HG03521 (cell line): ENCODE data around the gene TLN1.

Experiments used
- ATAC-seq: cut with Tn5 transposase; IDR thresholded peaks from one replicate; pipeline ENCODE4 v1.9.1; 2021; ENCODE audit warnings: mild to moderate bottlenecking, moderate library complexity; ENCODE audit not compliant: unreplicated experiment

TLN1 gene, protein sequence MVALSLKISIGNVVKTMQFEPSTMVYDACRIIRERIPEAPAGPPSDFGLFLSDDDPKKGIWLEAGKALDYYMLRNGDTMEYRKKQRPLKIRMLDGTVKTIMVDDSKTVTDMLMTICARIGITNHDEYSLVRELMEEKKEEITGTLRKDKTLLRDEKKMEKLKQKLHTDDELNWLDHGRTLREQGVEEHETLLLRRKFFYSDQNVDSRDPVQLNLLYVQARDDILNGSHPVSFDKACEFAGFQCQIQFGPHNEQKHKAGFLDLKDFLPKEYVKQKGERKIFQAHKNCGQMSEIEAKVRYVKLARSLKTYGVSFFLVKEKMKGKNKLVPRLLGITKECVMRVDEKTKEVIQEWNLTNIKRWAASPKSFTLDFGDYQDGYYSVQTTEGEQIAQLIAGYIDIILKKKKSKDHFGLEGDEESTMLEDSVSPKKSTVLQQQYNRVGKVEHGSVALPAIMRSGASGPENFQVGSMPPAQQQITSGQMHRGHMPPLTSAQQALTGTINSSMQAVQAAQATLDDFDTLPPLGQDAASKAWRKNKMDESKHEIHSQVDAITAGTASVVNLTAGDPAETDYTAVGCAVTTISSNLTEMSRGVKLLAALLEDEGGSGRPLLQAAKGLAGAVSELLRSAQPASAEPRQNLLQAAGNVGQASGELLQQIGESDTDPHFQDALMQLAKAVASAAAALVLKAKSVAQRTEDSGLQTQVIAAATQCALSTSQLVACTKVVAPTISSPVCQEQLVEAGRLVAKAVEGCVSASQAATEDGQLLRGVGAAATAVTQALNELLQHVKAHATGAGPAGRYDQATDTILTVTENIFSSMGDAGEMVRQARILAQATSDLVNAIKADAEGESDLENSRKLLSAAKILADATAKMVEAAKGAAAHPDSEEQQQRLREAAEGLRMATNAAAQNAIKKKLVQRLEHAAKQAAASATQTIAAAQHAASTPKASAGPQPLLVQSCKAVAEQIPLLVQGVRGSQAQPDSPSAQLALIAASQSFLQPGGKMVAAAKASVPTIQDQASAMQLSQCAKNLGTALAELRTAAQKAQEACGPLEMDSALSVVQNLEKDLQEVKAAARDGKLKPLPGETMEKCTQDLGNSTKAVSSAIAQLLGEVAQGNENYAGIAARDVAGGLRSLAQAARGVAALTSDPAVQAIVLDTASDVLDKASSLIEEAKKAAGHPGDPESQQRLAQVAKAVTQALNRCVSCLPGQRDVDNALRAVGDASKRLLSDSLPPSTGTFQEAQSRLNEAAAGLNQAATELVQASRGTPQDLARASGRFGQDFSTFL (N-terminal part only)

DNA sequence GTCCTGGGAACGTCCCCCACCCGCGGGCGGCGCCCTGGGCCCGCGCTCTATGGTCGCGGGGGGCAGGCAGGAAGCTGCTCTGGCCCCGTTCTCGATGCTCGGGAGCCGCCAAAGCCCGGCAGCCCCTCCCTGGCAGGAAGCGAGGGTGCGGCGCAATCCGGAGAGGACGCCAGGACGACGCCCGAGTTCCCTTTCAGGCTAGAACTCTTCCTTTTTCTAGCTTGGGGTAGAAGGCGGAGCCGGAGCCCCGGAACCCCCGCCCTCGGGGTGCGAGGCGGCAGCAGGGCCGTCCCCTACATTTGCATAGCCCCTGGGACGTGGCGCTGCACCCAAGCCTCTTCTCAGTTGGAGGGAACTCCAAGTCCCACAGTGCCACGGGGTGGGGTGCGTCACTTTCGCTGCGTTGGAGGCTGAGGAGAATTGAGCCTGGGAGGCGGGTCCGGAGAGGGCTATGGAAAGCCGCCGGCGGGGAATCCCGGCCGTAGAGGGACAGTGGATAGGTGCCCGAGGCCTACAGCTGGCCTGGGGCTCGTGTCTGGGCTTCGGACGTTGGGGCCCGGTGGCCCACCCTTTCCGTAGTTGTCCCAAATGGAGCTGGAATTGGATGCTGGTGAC lies at the start of gene TLN1, which contains the start of gene CREB3:
TLN1 (minus strand) TSS at position 11 of the 615 bp plus-strand sequence. CDS start 6,501 bp downstream, outside the sequence.
CREB3 (plus strand) TSS at position 482 of the 615 bp plus-strand sequence; CDS start at position 589, 107 bp downstream.
- peak; percentile 74 for ATAC-seq

DNA sequence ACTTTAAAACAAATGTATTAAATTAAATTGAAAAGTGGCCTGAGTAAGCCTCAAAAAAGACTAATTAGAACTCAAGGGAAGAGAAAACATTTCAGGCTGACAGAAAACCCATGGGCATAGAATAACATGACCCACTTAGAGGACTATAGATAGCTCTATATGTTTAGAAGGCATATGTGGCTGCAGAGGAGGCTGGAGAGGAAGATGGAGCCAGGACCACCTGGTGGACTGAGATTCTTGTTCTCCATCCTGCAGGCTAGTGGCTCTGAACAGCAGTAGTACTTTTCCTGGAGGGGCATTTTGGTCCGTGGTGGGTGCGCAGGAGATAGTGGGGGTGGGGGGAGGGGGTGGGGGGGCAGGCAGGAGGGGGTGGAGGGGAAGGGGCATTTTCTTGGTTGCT lies 49.1 kb upstream of the TLN1 start:
- no peak for ATAC-seq

DNA sequence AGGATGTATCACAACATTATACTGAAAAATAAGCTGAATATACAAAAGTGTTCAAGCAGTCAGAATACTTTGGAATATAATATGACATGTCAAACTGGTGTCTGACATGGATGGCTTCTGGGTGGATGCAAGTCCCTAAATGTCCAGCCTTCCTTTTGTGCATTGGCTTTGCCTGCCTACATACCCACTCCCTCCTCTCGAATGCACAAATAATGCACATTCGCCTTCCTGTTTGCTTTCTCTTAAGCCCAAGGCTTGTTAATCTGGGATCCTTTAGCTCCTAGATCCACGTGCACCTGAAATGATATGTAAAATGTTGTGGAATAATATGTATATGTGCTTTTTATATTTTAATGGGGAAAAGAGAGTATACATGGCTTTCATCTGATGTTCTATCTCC lies 46.5 kb upstream of the TLN1 start:
- no peak for ATAC-seq

DNA sequence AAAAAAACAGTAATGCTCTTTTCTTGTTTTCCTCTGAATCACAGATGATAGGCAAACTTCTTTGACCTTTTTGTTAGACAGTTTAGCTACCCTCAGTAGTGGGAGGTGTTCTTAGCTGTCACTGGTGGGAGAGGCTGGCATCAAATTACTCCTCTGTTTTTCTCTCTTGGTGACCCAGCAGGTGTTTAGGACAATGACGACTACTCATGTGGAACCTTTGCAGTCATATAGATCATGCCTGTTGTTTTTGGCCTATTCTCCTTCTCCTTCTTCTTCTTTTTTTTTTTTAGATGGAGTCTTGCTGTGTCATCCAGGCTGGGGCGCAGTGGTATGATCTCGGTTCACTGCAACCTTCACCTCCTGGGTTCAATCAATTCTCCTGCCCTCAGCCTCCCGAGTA lies 44.0 kb upstream of the TLN1 start:
- no peak for ATAC-seq

DNA sequence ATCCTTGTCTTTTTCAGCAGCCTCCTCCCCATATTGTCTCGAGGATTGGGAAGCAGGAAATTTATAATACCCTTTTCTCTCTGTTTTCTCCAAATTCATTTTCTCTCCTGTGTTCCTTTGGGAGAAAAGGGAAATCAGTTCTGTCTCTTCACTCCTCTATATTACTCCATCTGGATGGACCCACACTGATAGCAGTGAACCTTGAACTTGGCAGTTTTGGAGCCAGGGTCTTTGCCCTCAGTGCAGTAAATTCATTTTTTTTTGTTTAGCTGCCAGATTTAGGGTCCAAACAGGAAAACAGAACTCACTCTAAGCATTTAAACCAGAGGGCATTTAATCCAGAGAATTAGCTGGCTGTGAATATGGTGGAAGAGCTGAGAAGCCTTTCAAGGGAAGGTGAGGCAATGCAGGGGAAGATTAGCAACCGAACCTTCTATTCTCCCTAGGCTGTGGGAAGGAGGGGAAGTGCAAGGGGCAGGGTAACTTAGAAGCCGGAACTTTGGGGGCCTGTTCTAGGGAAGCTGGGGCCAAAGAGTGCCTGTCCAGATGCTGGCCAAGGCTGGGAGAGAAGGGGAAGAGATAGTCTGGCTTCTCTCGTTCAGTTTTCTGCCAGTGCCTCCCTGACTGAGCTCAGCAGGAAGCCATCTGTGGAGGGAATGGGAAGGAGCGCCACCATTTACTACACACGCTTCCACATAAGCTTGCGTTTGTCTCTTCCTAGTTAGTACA lies 43.1 kb upstream of the TLN1 start:
- no peak for ATAC-seq

DNA sequence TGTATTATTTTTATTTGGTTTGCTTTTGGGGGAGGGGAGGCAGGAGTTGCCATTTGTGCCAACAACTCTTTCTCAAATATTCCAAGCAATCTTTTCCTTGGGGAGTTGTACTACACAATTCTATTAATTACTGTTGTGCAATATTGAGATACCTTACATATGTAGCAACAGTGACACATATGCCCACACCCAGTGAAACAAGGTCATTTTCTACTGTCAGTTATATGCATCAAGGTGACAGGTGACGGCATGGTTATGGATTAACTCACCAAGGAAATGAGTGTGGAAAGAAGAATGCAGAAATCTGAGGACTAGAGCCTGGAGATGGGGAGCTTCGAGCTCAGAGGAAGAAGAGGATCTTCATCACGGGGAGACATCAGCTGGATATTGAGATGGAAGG lies 39.9 kb upstream of the TLN1 start:
- ATAC-seq: no peak

DNA sequence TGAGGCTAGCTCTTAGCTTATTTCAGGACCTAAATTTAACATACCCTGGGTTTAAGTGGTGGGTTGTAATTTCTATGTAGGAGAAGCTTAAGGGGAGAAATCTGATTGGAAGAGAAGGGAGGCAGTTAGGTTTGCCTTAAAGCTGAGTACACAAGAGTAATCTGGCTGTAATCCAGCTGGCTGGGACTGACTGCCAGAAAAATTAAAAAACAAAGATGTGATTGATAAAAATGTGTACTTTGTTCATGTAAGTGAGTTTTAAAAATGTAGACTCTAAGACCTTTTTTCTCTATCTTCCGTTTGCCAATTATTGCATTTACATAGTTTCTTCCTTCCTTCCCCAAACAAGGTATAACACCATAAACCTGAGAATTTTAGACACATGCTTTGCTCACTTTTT lies 39.5 kb upstream of the TLN1 start:
- no peak for ATAC-seq

DNA sequence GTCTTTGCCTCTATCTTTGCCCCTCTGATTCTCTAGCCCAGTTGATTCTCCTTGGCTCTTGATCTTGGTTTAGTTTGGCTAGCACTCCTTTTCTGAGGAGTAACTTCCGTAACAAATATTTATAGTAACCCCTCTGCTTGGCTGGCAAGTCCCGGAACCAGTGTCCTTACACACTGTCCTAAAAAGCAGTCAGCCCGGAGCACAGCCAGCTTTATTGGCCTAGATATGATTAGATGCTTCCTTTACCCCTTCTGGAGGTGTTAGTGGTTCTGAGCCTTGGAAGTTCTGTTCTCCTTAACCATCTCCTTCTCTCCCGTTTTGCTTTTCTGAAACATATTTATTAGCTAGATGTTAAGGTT lies 39.1 kb upstream of the TLN1 start:
- no peak for ATAC-seq

DNA sequence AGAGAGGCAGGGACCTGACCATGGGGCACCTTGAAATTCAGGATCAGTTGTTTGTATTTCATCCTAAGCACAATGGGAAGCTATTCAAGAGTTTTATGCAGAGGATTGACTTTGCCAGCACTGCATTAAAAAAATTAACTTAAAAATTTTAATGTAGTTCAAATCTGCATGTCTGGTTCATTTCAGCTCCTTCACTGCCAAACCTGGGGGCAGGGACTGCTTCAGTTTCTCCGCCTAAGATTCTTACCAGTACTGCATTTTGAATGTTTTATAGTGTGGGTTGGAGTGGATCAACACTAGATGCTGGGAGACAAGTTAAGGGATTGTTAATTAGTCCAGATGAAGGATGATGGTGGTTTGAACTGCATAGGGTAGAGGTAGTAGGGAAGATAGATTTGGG lies 37.8 kb upstream of the TLN1 start:
- no peak for ATAC-seq

DNA sequence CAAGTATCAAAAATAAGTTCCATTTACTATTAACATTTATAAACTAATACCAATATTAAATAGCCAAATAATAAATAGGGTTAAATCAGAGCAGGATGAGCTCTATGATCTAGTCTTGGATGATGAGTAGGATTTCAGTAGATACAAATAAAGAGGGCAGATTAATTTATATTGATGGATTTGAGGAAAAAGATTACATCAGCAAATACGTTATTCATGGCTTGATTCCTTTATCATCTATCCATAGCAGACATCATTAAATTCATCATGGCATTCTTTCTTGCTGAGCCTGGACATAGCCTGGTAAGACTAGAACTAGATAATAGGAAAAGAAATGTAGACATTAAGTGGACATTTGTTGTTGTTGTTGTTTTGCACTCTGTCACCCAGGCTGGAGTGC lies 35.5 kb upstream of the TLN1 start:
- no peak for ATAC-seq

DNA sequence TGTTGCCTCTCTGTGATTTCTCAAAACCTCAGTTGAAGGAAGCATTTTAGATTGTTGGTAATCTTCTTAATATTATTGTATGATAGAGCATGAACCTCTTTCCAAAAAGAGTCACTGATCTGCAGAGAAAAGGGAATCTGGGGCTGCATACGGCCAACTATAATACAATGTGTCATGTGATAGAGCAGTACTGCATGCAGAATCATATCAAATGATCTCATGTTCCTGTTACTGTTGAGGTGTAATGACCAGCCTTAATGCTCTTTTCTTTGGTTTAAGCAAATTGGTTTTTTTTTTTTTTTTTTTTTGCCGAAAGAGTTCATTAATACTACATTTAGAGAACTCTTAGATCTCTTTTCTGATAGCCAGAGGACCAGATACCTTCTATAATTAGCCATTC lies 35.0 kb upstream of the TLN1 start:
- no peak for ATAC-seq

DNA sequence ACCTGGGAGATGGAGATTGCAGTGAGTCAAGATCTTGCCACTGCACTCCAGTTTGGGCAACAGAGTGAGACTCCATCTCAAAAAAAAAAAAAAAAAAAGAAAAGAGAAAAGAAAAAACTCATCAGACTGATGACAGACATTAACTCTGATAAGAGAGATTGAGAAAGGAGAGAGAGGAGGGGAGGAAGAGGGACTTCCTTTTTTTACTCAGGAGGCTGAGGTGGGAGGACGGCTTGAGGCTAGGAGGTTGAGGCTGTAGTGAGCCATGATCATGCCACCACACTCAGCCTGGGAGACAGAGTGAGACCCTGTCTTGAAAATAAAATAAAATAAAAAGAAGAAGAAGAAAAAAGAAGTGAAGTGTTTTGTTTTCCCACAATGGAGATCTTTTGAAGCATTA lies 31.8 kb upstream of the TLN1 start:
- no peak for ATAC-seq

DNA sequence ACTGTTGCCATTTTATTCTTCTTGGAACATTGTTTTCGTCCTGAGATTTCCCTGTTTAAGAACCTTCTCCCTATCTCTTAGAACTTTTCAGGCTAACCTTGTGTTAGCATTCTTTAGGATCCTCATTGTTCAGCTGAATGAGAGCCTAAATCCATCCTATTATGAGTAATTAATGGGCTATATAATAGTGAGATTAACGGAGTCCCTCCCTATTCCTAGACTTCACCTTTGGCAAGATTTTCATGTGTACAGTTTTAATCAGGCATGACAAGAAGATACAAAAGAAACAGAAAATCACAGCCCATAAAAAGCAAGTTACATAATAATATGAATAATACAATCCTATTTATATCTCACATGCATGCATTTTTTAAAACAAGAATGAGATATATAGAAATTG lies 31.2 kb upstream of the TLN1 start:
- ATAC-seq: no peak

DNA sequence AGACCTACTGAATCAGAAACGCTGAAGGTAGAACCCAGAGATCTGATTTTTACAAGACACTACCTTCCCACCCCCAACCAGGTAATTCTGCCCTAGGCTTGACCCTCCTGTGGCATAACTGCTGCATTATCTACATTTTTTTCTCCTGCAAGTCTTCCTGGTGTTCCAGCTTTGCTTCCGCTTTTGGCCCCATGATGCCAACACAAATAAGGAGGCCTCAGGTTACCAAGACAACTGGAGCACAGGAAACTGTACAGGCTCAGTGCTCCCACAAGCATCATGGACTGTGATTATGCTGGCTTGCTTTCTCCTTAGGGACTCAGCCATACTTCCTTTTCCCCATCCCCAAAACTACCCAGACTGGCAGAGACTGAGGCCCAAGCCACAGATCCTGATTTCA lies 28.7 kb upstream of the TLN1 start:
- ATAC-seq: no peak

DNA sequence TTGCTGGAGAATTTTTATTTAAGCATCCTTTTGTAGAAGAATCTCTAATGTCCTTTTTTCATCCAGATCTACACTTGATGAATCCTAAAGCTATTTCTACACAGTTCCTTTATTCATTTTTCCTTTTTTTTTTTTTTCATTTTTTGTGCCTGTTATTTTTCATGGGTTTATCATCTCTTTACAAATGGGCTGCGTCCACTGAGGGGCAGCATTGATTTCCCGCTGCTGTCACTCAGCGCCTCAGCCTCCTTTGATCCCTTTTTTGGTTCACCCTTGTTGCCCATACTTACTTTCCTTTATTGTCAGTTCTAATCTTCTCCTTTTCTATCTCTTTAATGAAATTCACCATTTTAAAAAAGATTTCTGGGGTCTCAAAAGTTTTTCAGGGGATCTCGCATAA lies 27.8 kb upstream of the TLN1 start:
- ATAC-seq: no peak

DNA sequence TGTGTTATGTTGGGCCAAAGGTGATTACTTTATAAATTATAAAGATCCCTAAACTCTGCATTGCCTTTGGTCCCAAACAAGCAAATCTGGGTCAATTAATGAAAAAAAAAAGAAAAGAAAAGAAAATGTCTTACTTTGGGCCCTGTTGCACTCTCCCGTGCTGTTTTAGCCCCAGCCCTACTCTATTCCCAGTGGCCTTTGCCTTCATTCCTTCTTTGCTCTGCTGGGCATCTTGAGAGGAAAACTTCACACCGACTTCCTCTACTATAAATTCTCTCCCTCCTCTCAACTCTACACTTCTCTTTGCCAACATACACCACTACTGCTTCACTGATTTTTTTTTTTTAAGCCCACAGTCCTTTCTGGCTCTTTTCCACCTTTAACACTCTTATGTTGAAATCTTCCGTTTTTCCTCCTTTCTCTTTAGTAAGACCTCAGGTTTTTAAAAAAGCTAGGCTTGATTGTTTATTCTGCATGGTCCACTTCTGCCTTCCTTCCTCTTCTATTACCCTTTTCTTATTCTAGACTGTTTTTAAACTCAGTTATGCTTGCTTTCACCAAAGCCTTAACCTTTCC lies 26.6 kb upstream of the TLN1 start:
- ATAC-seq: no peak

DNA sequence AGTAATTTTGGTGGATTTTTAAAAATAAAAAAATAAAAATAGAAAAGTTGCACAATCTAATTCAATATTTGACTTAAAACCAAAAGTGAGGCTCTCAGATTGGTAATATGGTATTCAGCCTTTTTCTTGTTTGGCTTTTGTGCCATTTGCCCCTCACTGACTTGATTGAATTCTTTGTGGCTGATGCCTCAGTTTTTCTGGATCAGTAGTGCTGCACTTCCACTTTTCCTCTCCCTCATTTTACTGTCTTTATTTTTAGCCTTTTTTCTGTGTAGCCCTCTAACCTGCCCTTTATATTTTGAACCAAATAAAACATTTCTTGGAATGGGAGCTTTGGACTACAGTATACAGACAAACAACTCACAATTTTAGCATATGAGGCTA lies 25.9 kb upstream of the TLN1 start:
- ATAC-seq: no peak

DNA sequence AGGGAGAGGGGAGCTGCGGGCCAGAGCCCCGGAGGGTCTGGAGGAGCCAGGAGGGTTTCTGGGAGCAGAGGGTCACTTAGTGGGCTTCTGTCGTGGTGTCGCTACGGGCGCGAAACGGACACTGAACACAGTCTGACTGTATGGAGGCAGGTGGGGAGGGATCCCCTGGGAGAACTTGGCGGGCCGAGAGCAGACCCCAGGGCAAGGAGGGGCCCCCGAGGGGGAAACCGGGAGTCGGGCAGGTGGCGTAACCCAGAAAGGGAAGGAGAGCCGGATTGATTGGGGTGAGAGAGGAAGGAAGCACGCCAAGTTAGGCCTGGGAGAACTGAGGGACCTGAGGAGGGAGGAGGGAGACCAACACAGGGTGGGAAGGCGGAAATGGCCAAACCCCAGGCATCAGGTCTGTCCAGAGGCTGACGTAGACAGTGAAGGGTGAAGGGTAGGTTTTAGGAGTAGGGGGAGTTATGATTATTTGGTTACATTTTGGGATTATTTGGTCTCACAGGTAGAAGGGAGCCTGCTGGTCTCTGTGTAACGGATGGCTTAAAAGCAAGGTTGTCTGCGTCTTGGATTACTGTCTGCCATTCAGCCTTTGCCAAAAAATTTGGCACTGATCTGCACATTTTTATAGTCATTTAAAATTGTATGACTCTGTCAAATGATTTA lies 25.4 kb upstream of the TLN1 start:
- peak; percentile 33 for ATAC-seq
